Common myeloid progenitor, CD34-positive (primary cell): ENCODE measurements around the gene SMIM44.

Source experiments
- CTCF ChIA-PET: fragments of 350-600 bp; sonication (Branson Sonifier 250); formaldehyde crosslinking; loops from one replicate; lab custom pipeline; 2021; ENCODE audit warnings: antibody characterized with exemption; lab: Charles Lee
- POLR2A ChIA-PET: fragments of 350-600 bp; sonication (Branson Sonifier 250); formaldehyde crosslinking; loops from one replicate; lab custom pipeline; 2021; ENCODE audit warnings: antibody characterized with exemption; lab: Charles Lee
- DNase-seq, 3 donors: peaks; one replicate each; pipeline versions ENCODE4 v3.0.0 to v3.0.0-alpha.2; 2013
- H3K27ac ChIP-seq, 2 experiments: 1 replicate in 1 of 2; 2 replicates in 1 of 2; pipeline ENCODE4 v1.7.0; 2013; ENCODE audit warnings: inconsistent platforms in 2 of 2, low read length in 2 of 2, mild to moderate bottlenecking in 2 of 2, low read depth in 1 of 2, moderate library complexity in 1 of 2; ENCODE audit not compliant: severe bottlenecking in 2 of 2, insufficient read depth in 1 of 2, poor library complexity in 1 of 2
- H3K27me3 ChIP-seq, 5 experiments: replicated peaks in 2 of 5; 1 replicate in 3 of 5; 2 replicates in 2 of 5; pipeline versions ENCODE4 v1.6.1 to v1.7.0; 2013; ENCODE audit warnings: low read length in 4 of 5, mild to moderate bottlenecking in 2 of 5, moderate library complexity in 2 of 5, inconsistent platforms in 1 of 5; ENCODE audit not compliant: insufficient read depth in 5 of 5, control insufficient read depth in 4 of 5
- H3K36me3 ChIP-seq, 4 experiments: 1 replicate in 2 of 4; 2 replicates in 2 of 4; pipeline versions ENCODE4 v1.6.1 to v1.7.0; 2013; ENCODE audit warnings: low read length in 3 of 4, control low read depth in 1 of 4, mild to moderate bottlenecking in 1 of 4; ENCODE audit not compliant: control insufficient read depth in 4 of 4, insufficient read depth in 4 of 4
- H3K4me1 ChIP-seq, 4 experiments: 1 replicate in 3 of 4; 2 replicates in 1 of 4; pipeline versions ENCODE4 v1.6.1 to v1.7.1; 2013; ENCODE audit warnings: low read length in 3 of 4, mild to moderate bottlenecking in 3 of 4, control low read depth in 1 of 4, inconsistent platforms in 1 of 4, moderate library complexity in 1 of 4; ENCODE audit not compliant: control insufficient read depth in 4 of 4, insufficient read depth in 4 of 4; ENCODE audit errors: control extremely low read depth in 1 of 4
- H3K4me3 ChIP-seq, 7 experiments: 1 replicate in 4 of 7; 2 replicates in 3 of 7; pipeline versions ENCODE4 v1.5.1 to v1.7.0; 2013; ENCODE audit warnings: mild to moderate bottlenecking in 7 of 7, low read length in 6 of 7, moderate library complexity in 6 of 7, inconsistent platforms in 2 of 7, low read depth in 2 of 7, control low read depth in 1 of 7; ENCODE audit not compliant: insufficient read depth in 4 of 7, control insufficient read depth in 1 of 7; ENCODE audit errors: extremely low read depth in 1 of 7
- H3K9me3 ChIP-seq, 5 experiments: 1 replicate in 4 of 5; 2 replicates in 1 of 5; pipeline versions ENCODE4 v1.6.1 to v1.7.1; 2013; ENCODE audit warnings: low read length in 4 of 5, mild to moderate bottlenecking in 2 of 5, inconsistent platforms in 1 of 5, low read depth in 1 of 5, moderate library complexity in 1 of 5; ENCODE audit not compliant: control insufficient read depth in 4 of 5, insufficient read depth in 2 of 5; ENCODE audit errors: control extremely low read depth in 1 of 5
- WGBS: methylation state at CpG from one replicate; pipeline ENCODE4 v1.1.5; 2013; ENCODE audit not compliant: insufficient coverage; 5-methylcytosine and 5-hydroxymethylcytosine counted together

The SMIM44 gene

GRCh38 chr19:3522421-3523360 lies 39.5 kb upstream of the SMIM44 start:
- no peak for DNase-seq
- no peak overlapping the region for H3K27ac ChIP-seq
- CTCF ChIA-PET, result no interaction called here
- peaks cover 2 to 70% (median 50%) of the 10 kb centered on the region in 4 experiments for H3K36me3 ChIP-seq
- no peak overlapping the region for H3K4me3 ChIP-seq
- H3K27me3 ChIP-seq, result no peaks in the 10 kb centered on the region
- POLR2A ChIA-PET, result no interaction called here
- WGBS, result 96% methylated on average over 39 of the region's 40 CpGs
- H3K4me1 ChIP-seq, result peaks cover 0 to 3% (median 1%) of the 10 kb centered on the region in 4 experiments
- H3K9me3 ChIP-seq, result no peaks in the 10 kb centered on the region

- H3K4me1 ChIP-seq, result peaks cover 0 to 3% (median 1%) of the 10 kb centered on the region in 4 experiments
- H3K27ac ChIP-seq, result peak overlapping the region in 1 of 2 experiments; percentile 65
- no peak overlapping the region for H3K4me3 ChIP-seq
- 75% methylated on average over 5 of the region's 7 CpGs for WGBS
- H3K27me3 ChIP-seq, result no peaks in the 10 kb centered on the region
- DNase-seq, result peak; percentile 28 to 39 (median 31)
- POLR2A ChIA-PET, result no interaction called here
- H3K9me3 ChIP-seq, result no peaks in the 10 kb centered on the region
- peaks cover 0 to 57% (median 43%) of the 10 kb centered on the region in 4 experiments for H3K36me3 ChIP-seq
- CTCF ChIA-PET, result no interaction called here
Observed at GRCh38 chr19:3521104-3521445, 37.8 kb upstream of the SMIM44 start.

- WGBS, result 89% methylated on average over 31 of the region's 37 CpGs
- ChIA-PET CTCF (no interaction called here), POLR2A (interaction anchor here (0.7 kb wide), 1 partner anchor 147 kb away, joined by 3 read pairs; no protein-coding TSS in a partner anchor)
- Histone ChIP-seq H3K27ac (peak overlapping the region in 1 of 2 experiments; percentile 65), H3K9me3 (no peaks in the 10 kb centered on the region), H3K27me3 (no peaks in the 10 kb centered on the region), H3K4me1 (peaks cover 0 to 3% (median 1%) of the 10 kb centered on the region in 4 experiments), H3K36me3 (peaks cover 0 to 51% (median 41%) of the 10 kb centered on the region in 4 experiments), H3K4me3 (no peak overlapping the region)
- DNase-seq, result peak; percentile 50 to 76 (median 64)
Observed at GRCh38 chr19:3520166-3521103, 37.2 kb upstream of the SMIM44 start.

- H3K9me3 ChIP-seq, result no peaks in the 10 kb centered on the region
- DNase-seq, result no peak
- H3K27me3 ChIP-seq, result no peaks in the 10 kb centered on the region
- peaks cover 0 to 43% (median 31%) of the 10 kb centered on the region in 4 experiments for H3K36me3 ChIP-seq
- CTCF ChIA-PET, result interaction anchor here (0.5 to 1.8 kb wide), 4 partner anchors 13 to 66 kb away, joined by 3 to 5 read pairs (median 4); partner anchors contain the start of genes FZR1 and GIPC3
- WGBS, result 96% methylated on average over 17 of the region's 18 CpGs
- POLR2A ChIA-PET, result no interaction called here
- H3K27ac ChIP-seq, result peak overlapping the region in 1 of 2 experiments; percentile 5
- no peak overlapping the region for H3K4me3 ChIP-seq
- H3K4me1 ChIP-seq, result peaks cover 0 to 3% (median 1%) of the 10 kb centered on the region in 4 experiments
Observed at GRCh38 chr19:3519126-3519525, 35.9 kb upstream of the SMIM44 start.

GRCh38 chr19:3518659-3519058 lies 35.4 kb upstream of the SMIM44 start:
- H3K4me1 ChIP-seq, result peaks cover 0 to 3% (median 1%) of the 10 kb centered on the region in 4 experiments

GRCh38 chr19:3518255-3518654 lies 35.0 kb upstream of the SMIM44 start:
- ChIA-PET CTCF (interaction anchor here (1.3 to 1.8 kb wide), 2 partner anchors 12 to 27 kb away, joined by 4 to 5 read pairs; partner anchors contain the start of gene FZR1), POLR2A (no interaction called here)
- Histone ChIP-seq H3K27me3 (no peaks in the 10 kb centered on the region), H3K36me3 (peaks cover 0 to 36% (median 28%) of the 10 kb centered on the region in 4 experiments), H3K4me3 (no peak overlapping the region), H3K4me1 (peaks cover 0 to 3% (median 1%) of the 10 kb centered on the region in 4 experiments), H3K9me3 (no peaks in the 10 kb centered on the region), H3K27ac (no peak overlapping the region)
- 97% methylated on average over 10 of the region's 10 CpGs for WGBS
- no peak for DNase-seq

More at GRCh38 chr19:3518659-3519058, 35.4 kb upstream of the SMIM44 start:
- no peak overlapping the region for H3K27ac ChIP-seq
- ChIA-PET CTCF (interaction anchor here (0.5 to 1.8 kb wide), 3 partner anchors 12 to 33 kb away, joined by 3 to 5 read pairs (median 4); partner anchors contain the start of gene FZR1), POLR2A (no interaction called here)
- H3K36me3 ChIP-seq, result peaks cover 0 to 38% (median 30%) of the 10 kb centered on the region in 4 experiments
- no peaks in the 10 kb centered on the region for H3K27me3 ChIP-seq
- H3K4me3 ChIP-seq, result no peak overlapping the region
- DNase-seq, result no peak
- WGBS, result 92% methylated on average over 2 of the region's 2 CpGs
- H3K9me3 ChIP-seq, result no peaks in the 10 kb centered on the region
